ENCODE data around the gene ASTN2. TPM values are rescaled to one million over a fixed set of nuclear protein-coding genes. Genes with fewer than 3 reads are reported as not detected.

ASTN2 gene
- total RNA-seq, 1 experiment from 2014 or later: 11.5 TPM

DNA sequence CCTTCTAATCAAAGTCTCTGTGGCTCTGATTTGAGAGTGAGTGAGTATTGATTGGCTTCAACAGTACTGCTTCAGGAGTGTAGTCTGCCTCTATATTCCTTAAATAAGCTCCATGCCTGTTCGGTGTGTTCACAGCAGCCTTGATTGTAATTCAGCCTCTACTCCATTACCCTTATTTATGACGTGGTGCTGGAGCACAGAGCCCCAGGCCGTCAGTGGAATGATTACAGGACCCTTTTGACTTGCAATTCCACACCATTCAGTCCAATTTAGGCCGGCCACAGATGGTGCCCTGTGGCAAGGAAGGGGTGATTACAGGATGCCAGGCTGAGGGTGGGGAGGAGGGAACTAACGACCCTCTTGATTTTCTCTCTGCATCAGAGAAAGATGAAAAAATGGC, 110.3 kb downstream of the ASTN2 start:
- DNase-seq (ENCODE audit: extremely low read depth, low read depth): no peak

DNA sequence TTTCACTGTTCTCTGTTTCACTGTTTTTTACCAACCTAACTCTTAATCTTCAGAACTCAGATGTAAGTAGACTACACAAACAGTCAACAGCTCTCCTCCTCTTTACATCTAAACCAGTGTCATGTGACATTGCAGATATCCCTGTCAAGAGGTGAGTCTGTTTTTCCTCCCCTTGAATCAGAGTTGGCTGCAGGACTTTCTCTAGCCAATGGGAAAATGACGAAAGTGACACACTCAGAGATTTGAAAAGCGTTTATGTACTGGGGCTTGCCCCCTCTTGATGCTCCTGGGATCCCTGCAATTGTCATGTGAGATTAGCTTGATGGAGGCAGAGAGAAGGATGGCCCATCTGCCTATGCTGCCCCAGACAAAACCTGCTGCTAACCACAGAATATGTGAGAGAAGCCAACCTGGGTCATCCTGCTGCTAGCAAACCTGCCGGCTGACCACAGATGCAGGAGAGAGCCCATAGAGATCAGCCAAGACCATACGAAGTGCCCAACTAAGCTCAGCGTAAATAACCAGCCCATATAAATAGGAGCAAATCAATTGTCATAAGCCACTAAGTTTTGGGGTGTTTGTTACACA, 111.1 kb downstream of the ASTN2 start:
- DNase-seq (ENCODE audit: extremely low read depth, low read depth): no peak

DNA sequence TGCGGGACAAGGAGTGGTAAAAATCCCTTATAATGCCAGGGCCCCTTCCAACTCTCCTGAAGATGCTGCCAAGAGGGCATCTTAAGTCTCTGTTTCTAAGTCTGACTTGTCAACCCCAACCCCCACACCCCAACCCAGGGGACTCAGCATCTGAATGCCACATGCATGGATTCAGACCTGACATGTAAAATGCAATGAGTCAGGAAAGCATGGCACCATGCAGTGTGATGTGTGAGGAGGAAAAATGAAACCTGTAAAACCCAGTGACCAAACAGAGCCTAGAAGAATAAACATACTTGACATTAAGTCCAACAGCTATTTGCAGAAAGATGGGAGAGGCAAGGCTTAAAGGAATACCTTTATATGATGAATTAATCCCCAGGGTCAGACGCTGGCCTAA, 112.4 kb downstream of the ASTN2 start:
- DNase-seq (ENCODE audit: extremely low read depth, low read depth): no peak

DNA sequence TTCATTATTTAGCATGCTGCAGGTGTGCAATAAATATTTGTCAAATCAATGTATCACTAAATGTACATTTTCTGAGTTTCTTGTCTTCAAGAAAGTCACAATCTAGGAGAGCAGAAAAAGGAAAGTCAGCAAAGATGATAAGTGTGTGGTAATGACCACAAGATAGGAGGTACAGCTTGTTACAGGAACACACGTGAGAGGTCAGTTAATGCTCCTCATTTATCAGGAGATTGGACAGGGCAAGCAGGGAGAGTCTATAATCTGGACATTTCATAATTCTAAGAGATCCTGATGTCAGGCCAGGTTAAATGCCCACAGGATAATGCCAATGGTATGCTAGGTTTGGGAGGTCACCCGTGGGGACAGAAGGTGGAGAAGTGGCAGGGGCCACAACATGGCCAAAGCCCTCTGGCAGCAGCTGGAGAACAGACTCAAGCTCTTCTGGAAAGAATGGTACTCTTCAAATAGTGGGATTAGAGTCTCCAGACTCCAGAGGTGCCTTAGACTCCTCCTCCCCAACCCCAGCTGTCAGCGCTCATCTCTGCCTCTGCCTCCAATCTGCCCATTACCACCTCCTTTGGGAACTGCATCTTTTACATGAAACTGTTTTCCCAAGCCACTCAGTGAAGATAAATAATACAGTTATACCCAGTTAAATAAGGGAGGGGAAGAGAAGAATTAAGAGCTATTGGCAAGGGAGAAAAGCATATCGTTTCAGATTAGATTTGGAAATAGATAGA, 114.3 kb downstream of the ASTN2 start:
- DNase-seq (ENCODE audit: extremely low read depth, low read depth): no peak

DNA sequence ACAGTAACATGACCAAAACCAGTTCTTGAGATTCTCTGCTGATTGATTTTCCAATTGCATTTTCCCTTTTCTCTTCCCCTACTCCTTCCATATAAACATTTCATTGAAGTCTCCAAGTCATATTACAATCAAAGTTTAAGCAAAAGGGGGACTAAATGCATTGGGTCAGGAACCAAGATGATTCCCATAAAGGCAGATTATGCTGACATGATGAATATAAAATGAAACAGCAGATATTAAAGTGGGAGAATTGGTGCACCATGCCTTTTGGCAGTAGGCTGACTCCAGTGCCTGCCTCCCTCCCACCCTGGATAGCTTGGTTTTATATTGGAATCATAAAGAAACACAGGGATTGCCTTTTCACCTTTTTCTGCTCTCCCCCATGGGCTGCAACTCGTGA, 118.4 kb downstream of the ASTN2 start:
- no peak for DNase-seq (ENCODE audit: extremely low read depth, low read depth)

DNA sequence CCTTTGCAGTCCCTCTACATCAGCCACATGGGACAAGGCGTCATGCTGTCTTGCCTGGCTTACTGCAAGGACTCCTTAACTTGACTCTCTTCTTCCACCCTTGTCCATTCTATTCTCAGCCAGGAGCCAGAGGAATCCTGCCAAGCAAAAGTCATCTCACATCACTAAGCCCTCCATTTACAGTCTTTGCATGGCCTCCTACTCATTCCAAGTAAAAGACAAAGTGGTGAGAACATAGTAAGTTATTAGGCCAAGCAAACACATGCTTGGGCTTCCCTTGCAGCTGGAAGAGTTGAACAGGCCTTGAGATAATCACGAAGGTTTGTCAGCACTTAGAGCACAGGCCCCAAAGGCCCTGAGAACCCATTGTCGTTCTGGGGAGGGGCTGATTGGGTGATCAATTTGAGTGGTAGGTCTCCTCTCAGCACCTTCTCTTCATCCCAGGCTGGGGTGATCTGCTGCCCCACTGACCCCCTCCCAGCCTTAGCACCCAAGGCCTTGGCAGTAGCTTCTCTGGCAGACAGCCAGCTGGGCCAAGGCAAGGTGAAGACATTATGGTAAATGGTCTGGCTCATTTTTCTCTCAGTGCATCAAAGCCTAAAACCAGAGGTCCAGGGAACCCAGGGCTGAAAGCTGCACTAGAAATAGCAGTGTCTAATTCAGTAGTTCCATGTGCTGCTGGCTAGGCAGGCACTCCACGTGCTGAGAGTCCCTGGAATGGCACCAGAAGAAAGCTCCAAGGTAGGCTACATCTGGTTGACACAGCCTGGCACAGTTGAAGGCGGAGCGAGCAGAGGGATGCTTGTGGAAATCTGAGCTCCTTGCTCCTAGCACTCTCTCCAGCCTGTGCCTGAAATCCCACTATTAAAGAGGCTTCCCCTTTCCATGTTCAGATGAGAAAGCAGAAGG, 121.4 kb downstream of the ASTN2 start:
- DNase-seq (ENCODE audit: extremely low read depth, low read depth): no peak

DNA sequence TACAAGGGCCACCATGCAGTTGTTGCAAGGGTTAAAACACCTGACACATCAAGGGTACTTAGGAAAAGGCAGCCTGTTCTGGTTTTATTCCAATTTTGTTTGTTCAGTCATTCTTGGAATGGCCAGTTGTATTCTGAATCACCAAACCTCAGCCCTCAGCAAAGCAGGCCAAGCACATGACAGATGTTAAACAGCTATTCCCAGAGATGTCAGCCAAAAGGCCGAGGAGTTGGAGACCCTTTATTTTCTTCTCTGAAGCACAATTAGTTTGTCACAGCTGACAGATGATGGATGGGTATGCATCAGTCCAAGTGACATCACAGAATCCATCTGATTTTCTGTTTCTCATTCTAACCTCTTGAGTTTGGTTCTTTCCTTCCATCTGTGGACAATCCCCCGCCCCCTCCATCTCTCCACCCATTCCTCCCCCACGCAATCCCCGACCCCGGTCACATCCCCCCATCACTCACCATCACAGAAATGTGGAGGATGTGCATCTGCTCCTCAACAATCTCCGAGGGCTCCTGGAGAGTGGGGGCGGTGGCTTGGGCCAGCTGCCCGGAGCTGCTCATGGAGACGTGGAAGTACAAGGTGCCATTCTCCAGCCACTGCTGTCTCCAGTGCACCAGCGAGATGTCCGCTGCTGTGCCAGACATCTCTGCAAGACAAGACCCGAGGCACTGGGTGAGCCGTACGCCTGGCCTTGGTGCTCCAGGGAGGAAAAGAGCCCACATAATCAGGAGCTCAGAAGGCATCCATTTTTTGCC, 123.8 kb downstream of the ASTN2 start:
- no peak for DNase-seq (ENCODE audit: extremely low read depth, low read depth)

DNA sequence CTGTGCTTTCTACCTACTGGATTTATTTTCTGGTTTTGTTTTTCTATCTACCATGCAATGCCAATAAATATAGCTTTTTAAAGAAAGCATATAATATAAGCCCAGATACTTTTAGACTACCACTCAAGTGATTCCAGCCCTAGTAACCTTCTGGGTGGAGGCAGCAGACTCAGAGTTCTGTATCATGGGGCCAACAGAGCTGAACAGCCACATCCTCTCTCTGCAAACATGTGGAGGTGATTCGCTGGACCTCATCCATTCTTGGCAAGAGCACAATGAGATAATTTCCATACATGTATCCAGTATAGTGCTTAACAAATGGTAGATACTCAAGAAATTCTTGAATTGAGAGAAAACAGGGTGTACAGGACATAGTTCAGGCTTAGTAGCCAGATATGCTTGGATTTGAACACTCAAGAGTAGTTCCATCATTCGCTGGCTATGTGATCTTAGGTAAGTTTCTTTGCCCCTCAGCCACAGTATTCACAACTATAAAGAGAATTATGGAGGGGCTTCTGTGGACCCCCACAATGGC, 124.5 kb downstream of the ASTN2 start:
- no peak for DNase-seq (ENCODE audit: extremely low read depth, low read depth)

DNA sequence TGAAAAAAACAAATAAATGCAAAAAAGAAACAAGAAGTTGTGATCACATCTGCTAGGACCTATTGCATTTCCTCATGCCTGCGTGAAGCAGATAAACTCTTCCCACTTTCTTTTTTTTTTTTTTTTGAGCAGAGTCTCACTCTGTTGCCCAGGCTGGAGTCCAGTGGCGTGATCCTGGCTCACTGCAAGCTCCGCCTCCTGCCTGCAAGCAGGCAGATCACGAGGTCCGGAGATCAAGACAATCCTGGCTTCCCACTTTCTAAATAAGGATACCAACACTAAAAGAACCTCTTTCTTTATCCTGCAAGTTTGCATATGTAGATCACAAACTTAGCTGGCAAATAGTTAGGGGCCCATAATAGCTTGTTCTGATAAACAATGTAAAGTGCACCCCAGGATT, 128.6 kb downstream of the ASTN2 start:
- DNase-seq (ENCODE audit: extremely low read depth, low read depth): no peak

DNA sequence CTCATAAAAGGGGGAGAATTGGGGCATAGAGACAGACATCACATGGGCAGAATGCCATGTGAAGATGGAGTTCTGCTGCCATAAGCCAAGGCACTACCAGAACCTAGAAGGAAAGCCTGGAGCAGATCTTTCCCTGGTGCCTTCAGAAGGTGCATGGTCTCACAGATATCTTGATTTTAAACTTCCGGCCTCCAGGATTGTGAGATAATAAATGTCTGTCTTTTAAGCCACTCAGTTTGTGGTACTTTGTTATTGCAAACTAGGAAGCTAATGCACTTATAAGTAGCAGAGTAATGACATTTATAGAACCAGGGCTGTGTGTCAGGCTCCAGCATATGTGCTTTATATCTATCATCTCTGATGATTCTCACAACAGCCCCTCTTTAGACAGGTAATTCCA, 130.4 kb downstream of the ASTN2 start:
- DNase-seq (ENCODE audit: extremely low read depth, low read depth): no peak

DNA sequence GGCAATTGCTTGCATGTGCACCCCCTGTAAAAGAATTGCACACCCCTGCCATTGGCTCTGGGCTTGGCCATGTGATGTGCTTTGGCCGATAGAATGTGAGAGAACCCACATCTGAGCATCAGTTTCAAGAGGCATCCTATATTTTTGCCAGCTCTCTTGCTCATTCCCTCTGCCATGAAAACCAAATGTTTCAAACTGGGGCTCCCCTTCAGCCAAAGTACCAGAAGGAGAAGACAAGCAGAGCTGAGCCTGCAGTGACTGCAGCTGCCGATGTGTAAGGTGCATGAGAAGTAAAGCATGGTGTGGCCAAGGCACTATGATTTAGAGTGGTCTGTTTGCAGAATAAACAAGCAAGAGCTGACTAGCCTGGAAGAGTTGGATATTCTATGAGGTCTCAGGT, 132.3 kb downstream of the ASTN2 start:
- no peak for DNase-seq (ENCODE audit: extremely low read depth, low read depth)

DNA sequence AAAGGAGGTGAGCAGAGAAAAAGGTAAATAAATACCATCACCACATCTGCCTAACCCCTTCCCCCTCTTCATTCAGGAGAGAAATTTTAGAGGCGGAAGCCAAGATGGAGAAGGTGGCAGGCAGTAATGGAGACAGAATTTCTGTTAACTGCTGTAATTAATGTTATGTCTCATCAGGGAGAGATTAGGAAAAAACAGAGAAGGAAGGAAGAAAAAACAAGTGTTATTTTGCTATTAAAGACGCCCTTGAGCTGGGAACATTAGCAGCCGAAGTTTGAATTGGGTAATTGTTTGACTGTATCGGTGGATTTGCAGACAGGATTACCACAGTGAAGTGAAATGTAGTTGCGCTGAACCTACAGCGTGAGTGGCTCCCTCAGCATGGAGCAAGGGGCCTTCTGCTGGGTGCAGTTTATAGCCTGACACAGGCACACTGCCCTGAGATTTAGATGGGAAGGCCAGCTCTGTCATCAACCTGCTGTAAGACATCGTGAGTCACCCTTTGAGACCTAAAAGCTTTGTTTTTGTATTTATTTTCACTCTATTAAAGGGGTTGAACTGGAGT, 136.3 kb downstream of the ASTN2 start:
- DNase-seq (ENCODE audit: extremely low read depth, low read depth): no peak

DNA sequence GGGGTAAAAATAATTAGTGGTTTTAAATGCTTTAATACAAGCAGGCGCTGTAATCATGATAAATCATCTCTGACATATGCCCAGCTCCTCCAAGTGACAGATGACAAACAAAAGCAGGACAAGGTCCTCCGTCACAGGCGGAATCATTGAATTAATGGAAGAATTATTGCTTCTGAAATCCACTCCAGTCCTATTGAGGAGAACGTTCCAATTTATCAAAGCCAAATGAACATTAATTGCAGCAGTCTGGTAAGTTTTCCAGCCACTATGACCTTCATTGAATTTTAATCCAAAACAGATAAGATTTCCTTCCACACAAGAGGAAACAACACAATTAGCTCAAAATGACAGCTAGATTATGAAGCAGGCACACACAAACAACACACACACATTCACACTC, 136.8 kb downstream of the ASTN2 start:
- no peak for DNase-seq (ENCODE audit: extremely low read depth, low read depth)

DNA sequence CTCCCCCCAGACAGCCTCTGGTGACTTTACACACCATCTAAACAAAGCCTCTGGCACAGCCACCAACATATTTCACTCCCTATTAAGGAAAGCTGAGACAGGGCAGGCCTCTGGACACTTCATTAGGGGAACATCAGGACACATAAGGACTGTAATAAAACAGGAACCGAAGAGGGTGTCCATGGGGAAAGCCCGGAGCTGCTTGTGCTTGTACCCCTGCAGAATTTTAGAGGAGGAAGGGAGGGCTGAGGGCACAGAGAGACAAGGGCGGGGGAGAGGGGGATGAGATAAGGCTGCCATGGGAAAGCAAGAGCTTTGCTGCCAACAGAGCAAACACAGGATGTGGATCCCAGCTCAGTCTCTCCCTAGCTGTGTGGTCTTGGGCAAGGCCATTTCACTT, 138.4 kb downstream of the ASTN2 start:
- DNase-seq (ENCODE audit: extremely low read depth, low read depth): no peak

DNA sequence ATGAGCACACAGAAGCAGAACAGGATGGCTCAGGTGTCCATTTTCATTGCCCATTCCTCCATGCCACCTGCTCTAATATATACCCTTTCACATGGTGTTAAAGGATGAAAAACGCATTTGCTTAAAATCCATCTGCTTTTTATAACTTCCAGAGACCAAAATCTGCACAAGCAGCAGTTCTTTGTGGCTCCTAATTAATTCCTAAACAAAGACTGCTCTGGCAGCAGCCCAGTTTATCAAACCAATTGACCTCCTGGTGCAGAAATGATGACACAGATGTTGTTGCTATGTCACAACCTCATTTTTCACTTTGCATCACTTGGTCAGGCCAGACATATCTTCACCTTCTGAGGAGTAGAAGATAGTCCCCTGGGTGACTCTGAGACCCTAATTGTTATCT, 141.2 kb downstream of the ASTN2 start:
- DNase-seq (ENCODE audit: extremely low read depth, low read depth): no peak

DNA sequence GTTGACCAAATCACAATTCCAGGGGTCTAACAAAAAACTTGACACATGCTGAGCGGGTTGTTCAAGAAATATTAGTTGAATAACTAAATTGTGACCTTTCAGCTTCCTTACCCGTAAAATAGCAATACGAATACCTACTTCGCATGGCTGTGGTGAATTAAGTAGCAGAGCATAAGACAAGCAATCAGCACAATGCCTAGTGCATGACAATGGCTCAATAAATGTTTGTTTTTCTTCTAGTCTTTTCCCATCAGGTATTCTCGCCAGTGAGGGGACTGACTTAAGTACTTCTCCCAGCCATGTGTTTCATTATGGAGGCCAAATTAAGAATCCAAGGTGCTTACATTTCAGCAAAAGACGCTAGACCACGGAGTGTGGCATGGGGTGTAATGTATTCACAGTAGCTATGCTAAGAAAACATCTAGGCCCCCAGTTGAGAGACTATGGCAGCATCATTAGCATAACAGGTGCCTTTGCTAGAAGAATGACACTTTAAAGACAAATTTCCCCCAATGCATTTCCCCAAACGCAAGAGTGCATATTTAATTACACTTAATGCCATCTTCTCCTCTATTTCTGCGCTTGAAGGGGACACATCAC, 145.9 kb downstream of the ASTN2 start:
- no peak for DNase-seq (ENCODE audit: extremely low read depth, low read depth)

DNA sequence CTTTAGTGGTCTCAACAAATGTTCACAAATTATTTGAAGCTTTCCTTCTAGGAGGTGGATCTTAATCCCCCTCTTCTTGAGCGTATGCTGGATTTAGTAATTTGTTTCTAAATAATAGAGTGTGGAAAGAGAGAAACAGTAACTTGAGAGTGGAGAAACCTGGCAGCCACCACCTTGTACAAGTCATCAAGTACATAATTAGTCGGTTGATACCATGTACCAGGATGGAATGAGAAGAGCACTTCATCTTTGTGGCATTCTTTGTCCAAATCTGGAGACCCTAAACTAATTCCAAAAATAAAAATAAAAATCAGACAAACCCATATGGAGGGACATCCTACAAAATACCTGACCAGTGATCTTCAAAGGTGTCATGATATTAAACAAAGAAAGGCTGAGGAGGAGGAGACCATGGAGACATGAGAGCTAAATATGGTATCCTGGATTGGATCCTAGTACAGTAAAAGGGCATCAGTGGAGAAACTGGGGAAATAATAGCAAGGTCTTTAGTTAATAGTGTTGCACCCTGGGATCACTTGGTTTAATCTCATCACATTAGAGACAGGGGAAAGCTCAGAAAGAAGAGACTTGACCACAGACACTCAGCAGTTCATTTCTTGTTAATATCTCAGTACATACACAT, 147.9 kb downstream of the ASTN2 start:
- no peak for DNase-seq (ENCODE audit: extremely low read depth, low read depth)

DNA sequence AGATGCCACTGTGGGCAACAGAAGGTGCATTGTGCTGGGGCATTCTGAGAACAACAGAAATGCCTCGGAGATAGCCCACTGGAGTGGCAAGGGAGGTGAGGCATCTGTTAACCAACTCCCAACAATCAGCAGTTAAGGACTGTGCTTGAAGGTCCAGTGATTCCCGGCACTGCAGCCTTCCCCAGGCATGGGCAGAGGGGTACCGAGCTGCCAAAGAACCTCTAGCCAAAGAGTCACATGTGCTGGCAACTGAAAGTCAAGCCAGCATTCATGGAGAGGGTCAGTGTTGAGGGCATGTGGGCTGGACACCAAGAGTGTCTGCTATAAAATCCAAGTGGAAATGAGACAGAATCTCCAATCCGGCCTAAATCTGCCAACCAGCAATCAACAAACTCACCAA, 149.6 kb downstream of the ASTN2 start:
- DNase-seq (ENCODE audit: extremely low read depth, low read depth): no peak

DNA sequence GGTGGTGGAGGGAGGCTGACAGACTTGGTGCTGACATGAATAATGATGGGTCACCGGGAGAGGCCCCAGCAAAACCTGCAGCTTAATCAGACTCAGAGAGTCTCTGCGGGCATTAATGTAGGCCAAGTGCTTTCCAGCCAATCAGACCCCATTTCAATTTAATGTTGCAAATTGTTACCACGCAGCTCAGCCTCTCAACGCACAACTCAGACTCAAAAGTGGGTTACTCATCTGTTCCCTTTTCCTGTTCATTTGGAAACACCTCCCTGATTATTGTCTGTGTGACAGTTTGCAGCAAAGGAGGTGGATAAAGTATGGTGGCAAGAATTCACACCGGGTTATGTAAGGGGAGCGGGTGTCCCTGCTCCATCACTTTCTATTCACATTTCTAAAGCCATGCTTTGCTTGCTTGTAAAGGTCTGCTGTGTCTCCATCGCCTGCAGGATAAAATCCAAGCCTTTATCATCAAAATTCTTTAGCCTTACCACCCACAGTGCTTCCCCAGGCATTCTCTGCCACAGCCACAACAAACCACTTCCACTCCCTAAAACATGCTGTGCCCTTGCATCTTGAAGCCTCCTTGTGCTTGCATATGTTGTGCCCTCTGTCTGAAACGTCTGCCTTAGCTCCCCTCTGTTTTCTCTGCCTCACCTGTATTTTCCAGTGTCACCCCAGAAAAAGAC, 156.5 kb downstream of the ASTN2 start:
- no peak for DNase-seq (ENCODE audit: extremely low read depth, low read depth)
